HepG2 (cell line): ENCODE data around the gene DNPH1.

ENCODE experiments used
- BCL6 ChIP-seq: IDR thresholded peaks from 2 replicates; pipeline ENCODE4 v1.6.1; 2016; ENCODE audit warnings: missing genetic modification reagents, missing compliant biosample characterization
- PLRG1 ChIP-seq: fragments of 450-650 bp; conservative IDR thresholded peaks from 2 replicates; pipeline ENCODE4 v1.6.1; 2016
- SP1 ChIP-seq, 2 experiments: fragments of 450-650 bp in 1 of 2; sonication (generic) in 1 of 2; formaldehyde crosslinking in 1 of 2; IDR thresholded peaks; 2 replicates each; pipeline versions ENCODE4 v1.4.0 to v1.6.1; 2016 to 2020; ENCODE audit warnings: missing genetic modification reagents in 1 of 2
- ZNF562 ChIP-seq: sonication (generic); formaldehyde crosslinking; IDR thresholded peaks from 2 replicates; pipeline ENCODE4 v1.8.0; 2022; ENCODE audit warnings: missing genetic modification reagents, borderline replicate concordance

DNA sequence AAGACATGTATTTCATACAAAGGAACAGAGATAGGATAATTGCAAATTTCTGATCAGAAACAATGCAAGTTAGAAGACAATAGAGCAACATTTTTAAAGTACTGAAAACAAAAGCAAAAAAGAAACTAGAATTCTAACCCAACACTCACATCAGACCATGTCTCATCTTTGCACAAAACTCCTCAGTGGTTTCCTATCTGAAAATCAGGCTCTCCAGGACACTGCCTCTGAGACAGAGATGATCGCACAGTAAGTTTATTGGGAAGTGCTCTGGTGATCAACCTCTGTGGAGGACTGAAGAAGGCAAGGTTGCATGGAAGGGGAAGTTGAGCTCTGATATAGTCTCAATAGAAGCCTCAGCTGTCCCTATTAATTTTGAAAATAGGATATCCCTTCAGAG, 11.7 kb upstream of the DNPH1 start:
- TF ChIP-seq BCL6 (CRISPR knock-in tag) (no peak), ZNF562 (CRISPR knock-in tag) (no peak), PLRG1 (no peak), SP1 (IDR thresholded peaks at IDR 0.05) (no peak), SP1 (CRISPR knock-in tag; IDR thresholded peaks at IDR 0.05) (no peak)
